GM18951 (cell line): ENCODE results near the gene DHX34.
"Not testable (repeated sequence)": the region's sequence is repeated elsewhere in the genome, so short reads cannot be mapped to it uniquely, and the experiment has no call there.

ENCODE experiments used
- POLR2A ChIP-seq: IDR thresholded peaks from 4 replicates; pipeline ENCODE4 v1.6.1; 2011; ENCODE audit warnings: mild to moderate bottlenecking; ENCODE audit not compliant: insufficient read length, insufficient read depth; ENCODE audit errors: extremely low read depth
- in situ Hi-C: fragments of 300-500 bp; cut with MboI; formaldehyde crosslinking; loops from one replicate; pipeline ENCODE4 v1.12.0; 2022; ENCODE audit warnings: low sequenced_read_pairs, mixed read lengths, inconsistent platforms; ENCODE audit not compliant: unreplicated experiment

The DHX34 gene

GRCh38 chr19:47348819-47349795 lies at the start of gene DHX34:
Gene DHX34, plus strand, starts transcription at chr19:47349315. Its CDS starts 3,716 bp downstream, at chr19:47353031.
- TF ChIP-seq POLR2A = peak; percentile 83
- in situ Hi-C loops = no loop called here

- in situ Hi-C loops = not testable (repeated sequence)
Measured at GRCh38 chr19:47300867-47301266, 48.2 kb upstream of the DHX34 start.

- no peak for TF ChIP-seq POLR2A
- in situ Hi-C loops = no loop called here
Measured at GRCh38 chr19:47302249-47302648, 46.9 kb upstream of the DHX34 start.

GRCh38 chr19:47303966-47304365 lies 45.1 kb upstream of the DHX34 start:
- in situ Hi-C loops = no loop called here

GRCh38 chr19:47305309-47305751 lies 43.8 kb upstream of the DHX34 start:
- in situ Hi-C loops = no loop called here

More at GRCh38 chr19:47303966-47304365, 45.1 kb upstream of the DHX34 start:
- no peak for TF ChIP-seq POLR2A

GRCh38 chr19:47306303-47306702 lies 42.8 kb upstream of the DHX34 start:
- in situ Hi-C loops = no loop called here
- no peak for TF ChIP-seq POLR2A

More at GRCh38 chr19:47305309-47305751, 43.8 kb upstream of the DHX34 start:
- TF ChIP-seq POLR2A = no peak

GRCh38 chr19:47309038-47309437 lies 40.1 kb upstream of the DHX34 start:
- TF ChIP-seq POLR2A = no peak
- in situ Hi-C loops = no loop called here

- TF ChIP-seq POLR2A = no peak
- in situ Hi-C loops = no loop called here
Measured at GRCh38 chr19:47309608-47310007, 39.5 kb upstream of the DHX34 start, which contains the start of gene C5AR1. Gene C5AR1, plus strand, starts transcription at chr19:47309861. Its CDS starts 35 bp downstream, at chr19:47309896.

- TF ChIP-seq POLR2A = no peak
- in situ Hi-C loops = no loop called here
Measured at GRCh38 chr19:47310323-47310722, 38.8 kb upstream of the DHX34 start.

- no peak for TF ChIP-seq POLR2A
- in situ Hi-C loops = no loop called here
Measured at GRCh38 chr19:47310819-47311218, 38.3 kb upstream of the DHX34 start.

GRCh38 chr19:47312366-47313006 lies 36.6 kb upstream of the DHX34 start:
- no peak for TF ChIP-seq POLR2A
- in situ Hi-C loops = no loop called here

GRCh38 chr19:47313754-47314295 lies 35.3 kb upstream of the DHX34 start:
- in situ Hi-C loops = no loop called here
- TF ChIP-seq POLR2A = no peak

- in situ Hi-C loops = no loop called here
- TF ChIP-seq POLR2A = no peak
Measured at GRCh38 chr19:47315125-47315821, 33.8 kb upstream of the DHX34 start.
